Left kidney (tissue), 8 donors: Measurements from ENCODE around the gene KIF25. TPM values are rescaled to one million over a fixed set of nuclear protein-coding genes. Genes with fewer than 3 reads are reported as not detected.

Experiments used
- DNase-seq: peaks from one replicate; pipeline ENCODE4 v3.0.0-alpha.2; 2013
- long read RNA-seq, 8 donors: transcript quantifications; one replicate each; lab custom pipeline, GENCODE V29; 2026
- polyA plus RNA-seq: library from polyadenylated mRNA; unstranded; fragments of 120-200 nt; gene quantifications from one replicate; pipeline ENCODE4 v1.2.1, GENCODE V29; 2013; ENCODE audit not compliant: insufficient read length

The KIF25 gene
- 0.76 TPM for polyA plus RNA-seq
- long read RNA-seq, donor 1, result 0 reads
- long read RNA-seq, donor 2, result 0 reads
- long read RNA-seq, donor 3, result 0 reads
- long read RNA-seq, donor 4, result 0 reads
- long read RNA-seq, donor 5, result 0 reads
- long read RNA-seq, donor 6, result 0 reads
- long read RNA-seq, donor 7, result 0 reads
- long read RNA-seq, donor 8, result 0 reads

GRCh38 chr6:167997642-167998041 is at the start of gene KIF25:
TSS of gene KIF25 (plus strand) at chr6:167997671. CDS start at chr6:168029586, 31,915 bp downstream.
- DNase-seq, result no peak

DNA sequence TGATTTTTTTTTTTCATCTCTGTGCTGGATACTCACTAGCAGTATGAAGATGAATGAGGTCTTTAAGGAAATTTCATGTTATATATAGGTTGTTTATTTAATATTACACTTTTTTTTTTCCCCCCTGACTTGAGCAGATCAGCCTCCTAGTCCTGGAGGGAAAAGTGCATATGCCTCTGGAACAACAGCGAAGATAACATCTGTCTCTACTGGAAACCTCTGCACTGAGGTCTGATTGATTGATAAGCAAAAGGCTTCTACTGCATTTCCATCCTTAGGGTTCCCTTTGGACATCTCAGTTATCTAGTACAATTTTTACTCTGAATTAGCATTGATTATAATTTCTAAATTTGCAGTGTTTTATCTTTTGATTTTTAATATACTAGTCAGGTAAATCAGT is 49.8 kb upstream of the KIF25 start:
- no peak for DNase-seq

GRCh38 chr6:167948716-167949115 is 48.8 kb upstream of the KIF25 start:
- DNase-seq, result no peak

DNA sequence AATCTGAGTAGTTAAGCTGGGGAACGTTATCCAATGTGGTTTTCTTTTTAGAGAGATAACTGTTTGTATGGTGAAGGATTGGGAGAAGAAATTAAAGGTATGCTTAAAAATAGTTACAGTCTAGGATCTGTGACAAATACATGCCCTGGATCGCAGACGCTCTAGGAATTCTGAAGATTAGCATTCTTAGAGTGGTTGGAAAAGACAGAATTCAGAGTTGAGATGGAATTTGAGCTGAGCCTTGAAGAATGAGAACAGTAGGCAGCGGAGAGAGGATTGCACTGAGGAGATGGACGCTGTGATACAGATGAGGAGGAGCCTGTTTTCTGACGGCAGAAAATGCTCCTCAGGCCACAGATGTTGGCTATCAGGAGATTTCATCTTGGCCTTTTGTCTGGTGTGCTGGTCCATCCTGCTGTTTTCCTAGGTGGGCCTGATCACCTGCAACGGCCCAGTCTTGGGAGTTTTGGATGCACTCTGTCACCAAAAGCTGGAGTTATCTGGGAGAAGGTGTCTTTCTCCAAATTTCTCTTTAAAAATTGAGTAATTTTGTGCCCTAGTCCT is 48.3 kb upstream of the KIF25 start:
- DNase-seq, result no peak

GRCh38 chr6:167951781-167952511 is 45.5 kb upstream of the KIF25 start:
- no peak for DNase-seq

- no peak for DNase-seq
Measured at GRCh38 chr6:167952512-167952859, 45.0 kb upstream of the KIF25 start.

GRCh38 chr6:167953551-167953950 is 43.9 kb upstream of the KIF25 start:
- no peak for DNase-seq

DNA sequence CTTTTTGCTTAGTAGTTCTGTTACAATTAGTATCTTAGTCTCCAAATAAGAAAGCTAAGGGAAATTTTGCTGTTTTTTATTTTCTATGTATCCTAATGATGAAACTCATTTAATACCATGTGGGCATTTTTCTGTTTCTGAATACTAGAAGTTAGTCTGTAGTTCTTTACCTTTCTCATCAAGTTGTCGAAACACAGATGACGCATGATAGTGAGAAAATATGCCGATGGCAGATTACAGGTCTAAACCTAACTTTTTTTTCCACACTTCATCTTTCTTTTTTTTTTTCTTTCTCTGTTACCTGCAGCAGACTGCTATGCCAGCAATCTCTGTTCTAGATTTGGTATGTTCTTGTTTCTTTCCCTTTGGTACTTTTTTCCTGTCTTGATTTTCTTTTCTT is 43.3 kb upstream of the KIF25 start:
- no peak for DNase-seq

DNA sequence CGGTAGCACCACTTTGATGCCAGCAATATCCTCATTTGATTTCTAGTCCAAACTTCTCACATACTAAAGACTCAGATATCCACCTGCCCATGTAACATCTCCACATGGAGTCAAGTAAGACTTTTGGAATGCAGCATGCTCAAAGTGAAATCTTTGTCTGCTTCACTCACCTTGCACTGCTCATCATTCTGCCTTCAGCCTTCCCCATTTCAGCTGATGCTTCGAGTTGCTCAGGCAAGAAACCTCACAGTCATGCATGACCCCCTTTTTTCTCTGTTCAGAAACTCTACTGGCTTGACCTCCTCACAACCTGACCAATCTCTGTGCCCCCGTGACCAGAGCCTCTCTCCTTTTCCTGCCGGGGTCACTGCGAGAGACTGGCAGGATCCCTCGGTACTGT is 41.0 kb upstream of the KIF25 start:
- DNase-seq, result no peak

DNA sequence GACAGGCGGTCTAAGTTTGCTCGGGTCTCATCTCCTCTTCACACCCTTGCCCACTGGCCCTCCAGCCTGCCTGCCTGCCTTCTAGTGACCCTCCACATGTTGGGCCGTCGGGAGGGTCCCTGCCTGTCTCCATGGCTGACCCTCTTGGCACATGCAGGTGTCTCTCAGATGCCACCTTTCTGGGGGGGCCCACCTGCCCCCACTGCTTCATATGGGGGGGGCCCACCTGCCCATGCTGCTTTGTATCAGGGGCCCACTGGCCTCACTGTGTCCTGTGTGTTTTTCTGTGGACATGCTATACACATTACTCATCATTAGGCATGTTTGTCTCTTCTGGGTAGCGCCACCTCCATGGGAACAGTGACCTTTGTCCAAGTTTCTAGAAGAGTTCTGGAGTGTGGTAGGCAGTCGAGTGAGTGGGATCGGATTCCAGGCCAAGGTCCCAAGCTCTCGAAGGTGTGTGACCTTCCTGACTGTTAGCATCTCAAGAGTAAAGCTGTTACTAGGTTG is 40.4 kb upstream of the KIF25 start:
- DNase-seq, result no peak

GRCh38 chr6:167957626-167958025 is 39.8 kb upstream of the KIF25 start:
- no peak for DNase-seq

- no peak for DNase-seq
Measured at GRCh38 chr6:167960579-167960978, 36.9 kb upstream of the KIF25 start.

DNA sequence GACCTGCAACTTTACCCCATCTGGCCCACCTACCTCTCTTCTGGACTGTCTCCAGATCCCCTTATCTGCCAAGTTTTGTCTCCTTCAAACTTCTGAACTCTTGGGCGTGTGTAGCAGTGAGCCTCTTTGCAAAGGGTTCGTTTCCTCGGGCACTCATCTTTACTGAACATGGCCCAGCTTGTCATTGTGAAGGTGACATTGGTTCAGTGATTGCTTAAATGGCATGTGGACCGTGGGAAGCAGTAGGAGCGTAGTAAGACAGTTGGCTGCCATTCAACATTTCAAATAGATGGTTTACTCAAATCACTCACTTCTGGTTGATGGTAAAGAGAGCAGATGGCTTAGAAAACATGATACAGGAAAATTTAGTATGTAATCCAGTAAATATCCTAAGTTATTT is 34.8 kb upstream of the KIF25 start:
- DNase-seq, result no peak

DNA sequence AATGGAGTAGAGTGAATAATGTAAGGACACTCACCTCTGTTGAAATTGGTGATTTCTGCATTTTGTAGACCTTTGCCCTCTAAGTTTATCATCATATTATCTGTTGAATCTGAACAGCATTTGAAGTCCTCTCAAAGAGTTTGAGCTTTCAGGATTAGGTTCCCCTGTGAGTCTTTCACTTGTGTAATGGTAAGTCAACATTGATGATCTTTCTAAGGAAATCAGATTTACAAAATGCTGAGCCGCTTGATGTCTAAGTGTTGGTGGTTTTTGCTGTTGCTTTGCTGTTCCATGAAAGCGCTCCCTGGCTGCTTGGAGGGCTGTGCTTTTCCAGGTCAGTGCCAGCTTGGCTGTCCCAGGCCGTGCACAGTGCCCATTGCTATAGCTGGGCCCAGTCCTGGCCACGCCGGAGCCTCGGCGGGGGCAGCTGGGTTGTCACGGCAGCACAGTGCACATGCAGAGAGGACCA is 33.8 kb upstream of the KIF25 start:
- DNase-seq, result no peak

DNA sequence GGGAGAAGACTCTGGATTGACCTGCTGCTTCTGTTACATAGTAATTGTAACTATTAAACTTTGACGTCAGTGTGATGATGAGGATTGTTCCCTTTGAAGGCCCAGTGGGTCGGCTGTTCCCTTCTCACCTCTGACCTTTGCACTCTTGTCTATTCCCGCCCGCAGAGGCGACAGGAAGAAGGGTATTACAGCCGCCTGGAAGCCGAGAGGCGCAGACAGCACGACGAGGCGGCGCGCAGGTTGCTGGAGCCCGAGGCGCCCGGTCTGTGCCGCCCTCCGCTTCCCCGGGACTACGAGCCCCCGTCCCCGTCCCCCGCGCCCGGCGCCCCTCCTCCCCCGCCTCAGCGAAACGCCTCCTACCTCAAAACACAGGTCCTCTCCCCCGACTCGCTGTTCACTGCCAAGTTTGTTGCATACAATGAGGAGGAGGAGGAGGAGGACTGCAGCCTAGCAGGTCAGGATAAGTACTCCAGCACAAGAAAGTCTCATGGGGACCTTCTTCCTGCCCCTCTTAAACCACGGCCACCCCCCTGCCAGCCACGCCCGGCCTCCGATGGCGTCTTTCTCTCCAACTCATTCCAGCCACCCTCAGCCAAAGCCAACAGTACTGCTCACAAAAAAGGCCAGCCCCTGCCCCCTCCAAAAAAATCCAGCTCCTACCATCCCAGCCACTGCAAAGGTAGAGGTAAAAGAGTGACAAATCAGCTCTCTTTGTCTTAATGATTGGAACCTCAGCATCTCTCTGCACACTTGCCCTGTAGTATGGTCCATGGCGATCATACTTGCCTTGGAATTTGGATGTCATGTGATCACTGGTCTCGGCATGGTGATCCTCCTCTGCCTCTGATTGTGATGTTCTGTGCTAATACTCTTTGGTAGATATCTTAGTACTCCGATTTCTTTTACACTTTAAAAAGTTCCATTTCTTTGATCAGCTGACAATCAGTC is 31.6 kb upstream of the KIF25 start:
- DNase-seq, result no peak

GRCh38 chr6:167966540-167966905 is 30.9 kb upstream of the KIF25 start:
- DNase-seq, result no peak

- no peak for DNase-seq
Measured at GRCh38 chr6:167968091-167968490, 29.4 kb upstream of the KIF25 start.

DNA sequence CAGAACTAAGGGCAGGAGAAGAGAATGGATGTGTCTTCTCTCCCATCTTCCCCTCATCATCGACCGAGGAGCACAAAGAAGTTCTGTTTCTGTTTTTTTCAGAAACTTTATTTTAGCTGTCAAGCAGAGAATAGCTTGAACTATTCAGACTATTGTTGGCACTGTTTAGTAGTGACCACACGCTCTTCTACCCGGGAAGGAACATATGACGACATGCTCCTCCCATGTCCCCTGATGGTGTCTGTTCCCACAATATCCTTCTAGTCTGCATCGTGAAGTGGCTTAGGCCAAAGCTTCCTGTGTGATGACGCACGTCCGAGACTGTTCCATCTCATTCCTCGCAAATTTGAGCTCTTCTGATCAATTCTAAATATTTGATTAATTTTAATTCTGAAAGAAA is 27.2 kb upstream of the KIF25 start:
- DNase-seq, result no peak

- no peak for DNase-seq
Measured at GRCh38 chr6:167972193-167972592, 25.3 kb upstream of the KIF25 start.

GRCh38 chr6:167973148-167973885 is 24.2 kb upstream of the KIF25 start:
- no peak for DNase-seq

GRCh38 chr6:167974640-167975344 is 22.7 kb upstream of the KIF25 start:
- no peak for DNase-seq
